Natural killer cell (primary cell): Measurements from ENCODE around the gene TCEANC2. TPM values are rescaled to one million over a fixed set of nuclear protein-coding genes. Genes with fewer than 3 reads are reported as not detected.

ENCODE experiments used
- ATAC-seq, 3 donors: fragments of 150-1000 bp in 2 of 3; fragments of 200-7000 bp in 1 of 3; cut with Tn5 transposase; 1 replicate in 1 of 3; 2 replicates in 2 of 3; pipeline ENCODE4 v1.10.0; 2021; ENCODE audit warnings: mild to moderate bottlenecking in 2 of 3, moderate library complexity in 2 of 3
- DNase-seq, 2 donors: peaks; one replicate each; pipeline versions ENCODE4 v3.0.0 to v3.0.0-alpha.2; 2013 to 2021; ENCODE audit warnings: mixed read lengths in 1 of 2
- H3K27ac ChIP-seq: one replicate; pipeline ENCODE4 v1.5.1; 2013; ENCODE audit warnings: mild to moderate bottlenecking, low read length
- H3K27me3 ChIP-seq: one replicate; pipeline ENCODE4 v1.6.1; 2013; ENCODE audit warnings: low read length; ENCODE audit not compliant: control insufficient read depth, insufficient read depth
- H3K36me3 ChIP-seq: one replicate; pipeline ENCODE4 v1.6.1; 2013; ENCODE audit warnings: low read length; ENCODE audit not compliant: control insufficient read depth, insufficient read depth
- H3K4me1 ChIP-seq: one replicate; pipeline ENCODE4 v1.6.1; 2013; ENCODE audit warnings: low read length; ENCODE audit not compliant: control insufficient read depth, insufficient read depth
- H3K4me3 ChIP-seq: one replicate; pipeline ENCODE4 v1.5.1; 2013; ENCODE audit warnings: low read length
- H3K9me3 ChIP-seq: one replicate; pipeline ENCODE4 v1.6.1; 2013; ENCODE audit warnings: low read length; ENCODE audit not compliant: control insufficient read depth, insufficient read depth
- H3K27ac Mint-ChIP-seq, 2 donors: one replicate each; pipeline ENCODE4 v1.8.0; 2022; ENCODE audit warnings: mild to moderate bottlenecking in 2 of 2, mixed read lengths in 2 of 2, moderate library complexity in 1 of 2
- H3K27me3 Mint-ChIP-seq, 2 donors: one replicate each; pipeline ENCODE4 v1.8.0; 2022; ENCODE audit warnings: low read depth in 2 of 2, mixed read lengths in 2 of 2
- H3K36me3 Mint-ChIP-seq: one replicate; pipeline ENCODE4 v1.8.0; 2022; ENCODE audit warnings: mixed read lengths
- H3K4me1 Mint-ChIP-seq, 2 donors: one replicate each; pipeline ENCODE4 v1.8.0; 2022; ENCODE audit warnings: mixed read lengths in 2 of 2
- H3K4me3 Mint-ChIP-seq: one replicate; pipeline ENCODE4 v1.8.0; 2022; ENCODE audit warnings: mild to moderate bottlenecking, moderate library complexity, mixed read lengths
- H3K9me3 Mint-ChIP-seq, 2 donors: one replicate each; pipeline ENCODE4 v1.8.0; 2022; ENCODE audit warnings: mixed read lengths in 2 of 2
- WGBS: methylation state at CpG from one replicate; pipeline ENCODE4 v1.1.7; 2013; ENCODE audit warnings: missing lambda C conversion rate; ENCODE audit not compliant: insufficient coverage; 5-methylcytosine and 5-hydroxymethylcytosine counted together
- intact Hi-C: fragments of 100-400 bp; cut with micrococcal nuclease; formaldehyde crosslinking; loops from one replicate; pipeline ENCODE4 v1.14.2; 2022
- total RNA-seq, 4 donors: library from RNA; stranded (reverse); fragments of 120-200 nt in 1 of 4; gene quantifications; one replicate each; pipeline versions ENCODE4 v1.2.3 to v1.2.4, GENCODE V29; 2013 to 2022
- TF ChIP-seq, protein P1 (sequence below): fragments of 200-600 bp; IDR thresholded peaks from one replicate; pipeline ENCODE4 v1.8.0; 2022; ENCODE audit warnings: antibody characterized with exemption

TCEANC2 gene
- total RNA-seq, 3 donors from 2014 or later (not counting 1 experiment from before 2014, with no cell fraction given) = 5.1 to 9.5 (median 7.3) TPM

DNA sequence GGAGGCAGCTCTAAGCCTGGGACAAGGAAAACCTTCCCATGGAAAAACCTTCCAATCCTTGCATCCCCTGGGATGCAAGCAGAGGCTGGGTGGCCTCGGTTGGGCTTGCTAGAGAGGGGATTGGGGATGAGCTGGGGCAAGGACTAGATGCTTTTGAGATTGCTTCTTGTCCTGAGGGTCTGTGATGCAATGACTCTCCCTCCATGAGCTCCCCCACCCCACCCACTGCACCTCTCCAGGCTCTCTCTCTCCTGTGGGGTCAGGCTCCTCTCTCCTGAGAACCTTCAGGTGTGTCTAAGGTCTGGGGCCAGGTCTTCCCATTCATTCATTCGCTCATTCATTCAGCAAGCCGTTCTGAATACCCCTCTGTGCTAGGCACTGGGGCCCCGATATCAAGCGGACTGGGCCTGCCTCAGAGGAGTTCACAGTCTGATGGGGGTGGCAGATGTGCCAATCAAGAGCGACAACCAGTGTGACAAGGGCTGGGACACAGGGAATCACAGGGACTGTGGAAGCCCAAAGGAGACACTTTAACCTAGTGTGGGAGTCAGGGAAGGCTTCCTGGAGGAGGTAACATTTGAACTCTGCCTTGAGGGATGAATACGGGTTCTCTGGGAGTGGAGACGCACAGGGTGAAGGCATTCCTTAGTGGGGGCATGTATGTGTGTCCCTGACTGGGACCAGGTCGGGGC, 41.9 kb upstream of the TCEANC2 start:
- ATAC-seq (no peak), DNase-seq (no peak)
- Histone ChIP-seq H3K27me3 (no peaks in the 10 kb centered on the region), H3K36me3 (no peaks in the 10 kb centered on the region), H3K27ac (no peak overlapping the region), H3K4me3 (no peak overlapping the region), H3K4me1 (no peaks in the 10 kb centered on the region), H3K9me3 (no peaks in the 10 kb centered on the region)
- WGBS = 85% methylated on average over 8 of the region's 9 CpGs
- H3K4me1 Mint-ChIP-seq = no peaks in the 10 kb centered on the region
- intact Hi-C loops = no loop called here
- H3K36me3 Mint-ChIP-seq = no peaks in the 10 kb centered on the region
- H3K27me3 Mint-ChIP-seq = peaks cover 11 to 16% of the 10 kb centered on the region in 2 donors
- H3K27ac Mint-ChIP-seq = no peak overlapping the region
- no peak overlapping the region for H3K4me3 Mint-ChIP-seq
- no peaks in the 10 kb centered on the region for H3K9me3 Mint-ChIP-seq
- TF ChIP-seq, protein P1, sequence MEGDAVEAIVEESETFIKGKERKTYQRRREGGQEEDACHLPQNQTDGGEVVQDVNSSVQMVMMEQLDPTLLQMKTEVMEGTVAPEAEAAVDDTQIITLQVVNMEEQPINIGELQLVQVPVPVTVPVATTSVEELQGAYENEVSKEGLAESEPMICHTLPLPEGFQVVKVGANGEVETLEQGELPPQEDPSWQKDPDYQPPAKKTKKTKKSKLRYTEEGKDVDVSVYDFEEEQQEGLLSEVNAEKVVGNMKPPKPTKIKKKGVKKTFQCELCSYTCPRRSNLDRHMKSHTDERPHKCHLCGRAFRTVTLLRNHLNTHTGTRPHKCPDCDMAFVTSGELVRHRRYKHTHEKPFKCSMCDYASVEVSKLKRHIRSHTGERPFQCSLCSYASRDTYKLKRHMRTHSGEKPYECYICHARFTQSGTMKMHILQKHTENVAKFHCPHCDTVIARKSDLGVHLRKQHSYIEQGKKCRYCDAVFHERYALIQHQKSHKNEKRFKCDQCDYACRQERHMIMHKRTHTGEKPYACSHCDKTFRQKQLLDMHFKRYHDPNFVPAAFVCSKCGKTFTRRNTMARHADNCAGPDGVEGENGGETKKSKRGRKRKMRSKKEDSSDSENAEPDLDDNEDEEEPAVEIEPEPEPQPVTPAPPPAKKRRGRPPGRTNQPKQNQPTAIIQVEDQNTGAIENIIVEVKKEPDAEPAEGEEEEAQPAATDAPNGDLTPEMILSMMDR = no peak

DNA sequence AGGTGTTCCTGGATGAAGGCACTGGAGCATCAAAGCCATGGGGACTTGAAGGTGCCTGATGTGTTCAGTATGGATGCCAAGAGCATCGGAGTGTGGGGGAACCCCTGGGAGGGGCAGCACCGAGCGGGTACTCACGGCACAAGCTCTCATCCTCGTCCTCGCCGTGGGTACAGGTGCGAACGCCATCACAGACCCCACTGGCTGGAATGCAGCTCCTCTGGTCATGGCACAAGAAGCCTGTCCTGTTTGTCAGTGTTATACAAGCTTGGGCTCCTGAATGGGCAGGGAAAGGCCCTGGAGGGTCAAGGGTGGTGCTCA, 41.4 kb upstream of the TCEANC2 start:
- no peaks in the 10 kb centered on the region for H3K9me3 Mint-ChIP-seq
- ATAC-seq (no peak), DNase-seq (no peak)
- TF ChIP-seq, protein P1 = no peak
- Histone ChIP-seq H3K4me3 (no peak overlapping the region), H3K36me3 (no peaks in the 10 kb centered on the region), H3K9me3 (no peaks in the 10 kb centered on the region), H3K4me1 (no peaks in the 10 kb centered on the region), H3K27ac (no peak overlapping the region), H3K27me3 (no peaks in the 10 kb centered on the region)
- peaks cover 11 to 14% of the 10 kb centered on the region in 2 donors for H3K27me3 Mint-ChIP-seq
- H3K4me3 Mint-ChIP-seq = no peak overlapping the region
- H3K36me3 Mint-ChIP-seq = no peaks in the 10 kb centered on the region
- H3K4me1 Mint-ChIP-seq = no peaks in the 10 kb centered on the region
- H3K27ac Mint-ChIP-seq = no peak overlapping the region
- 92% methylated on average over 9 of the region's 9 CpGs for WGBS
- intact Hi-C loops = no loop called here

DNA sequence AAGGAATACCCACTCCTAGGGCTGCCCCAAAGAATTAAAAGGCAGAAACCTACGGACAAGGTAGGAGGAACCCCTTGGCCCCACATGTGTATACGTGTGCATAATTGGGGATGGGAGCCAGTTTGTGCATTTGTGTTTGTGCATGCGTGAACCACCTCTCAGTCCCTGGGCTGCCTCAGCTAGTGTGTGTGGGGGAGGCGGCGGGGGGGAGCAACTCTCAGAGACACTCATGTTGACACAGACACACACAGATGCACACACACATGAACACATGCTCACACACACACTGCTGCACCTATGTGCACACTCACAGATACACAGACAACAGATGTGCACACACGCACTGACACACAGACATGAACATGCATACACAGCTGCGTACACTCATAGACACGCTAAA, 40.5 kb upstream of the TCEANC2 start:
- H3K4me1 Mint-ChIP-seq = no peaks in the 10 kb centered on the region
- Histone ChIP-seq H3K4me3 (no peak overlapping the region), H3K4me1 (no peaks in the 10 kb centered on the region), H3K27ac (no peak overlapping the region), H3K36me3 (no peaks in the 10 kb centered on the region), H3K9me3 (no peaks in the 10 kb centered on the region), H3K27me3 (no peaks in the 10 kb centered on the region)
- peaks cover 14 to 15% of the 10 kb centered on the region in 2 donors for H3K27me3 Mint-ChIP-seq
- TF ChIP-seq, protein P1 = no peak
- ATAC-seq (no peak), DNase-seq (no peak)
- no peak overlapping the region for H3K27ac Mint-ChIP-seq
- H3K36me3 Mint-ChIP-seq = no peaks in the 10 kb centered on the region
- intact Hi-C loops = no loop called here
- WGBS = 92% methylated on average over 8 of the region's 8 CpGs
- no peaks in the 10 kb centered on the region for H3K9me3 Mint-ChIP-seq
- H3K4me3 Mint-ChIP-seq = no peak overlapping the region
